Transverse colon (tissue), 4 donors: Measurements from ENCODE around the gene D2HGDH. TPM values are rescaled to one million over a fixed set of nuclear protein-coding genes. Genes with fewer than 3 reads are reported as not detected.
A peak's percentile ranks its signal among the peaks of the same experiment; 100 is the strongest.

ENCODE experiments used
- DNase-seq: peaks from one replicate; pipeline ENCODE4 v3.0.0-alpha.2; 2019
- H3K27ac ChIP-seq, 4 donors: fragments of 200-600 bp; sonication (generic); 2 replicates each; pipeline ENCODE4 v1.5.1; 2016 to 2018; ENCODE audit warnings: inconsistent platforms in 4 of 4
- H3K27me3 ChIP-seq: fragments of 200-600 bp; sonication (generic); 2 replicates; pipeline ENCODE4 v1.5.1; 2017; ENCODE audit warnings: inconsistent platforms
- H3K36me3 ChIP-seq, 4 donors: fragments of 200-600 bp; sonication (generic); 2 replicates each; pipeline ENCODE4 v1.5.1; 2017 to 2019; ENCODE audit warnings: inconsistent platforms in 4 of 4
- H3K4me1 ChIP-seq, 4 donors: fragments of 200-600 bp; sonication (generic); 2 replicates each; pipeline ENCODE4 v1.5.1; 2017 to 2020; ENCODE audit warnings: inconsistent platforms in 4 of 4
- H3K4me3 ChIP-seq, 4 donors: fragments of 200-600 bp; sonication (generic); 1 replicate in 1 of 4; 2 replicates in 3 of 4; pipeline versions ENCODE4 v1.5.1 to v1.6.1; 2017 to 2019; ENCODE audit warnings: inconsistent platforms in 4 of 4
- H3K9me3 ChIP-seq, 2 donors: fragments of 200-600 bp; sonication (generic); 2 replicates each; pipeline ENCODE4 v1.5.1; 2017 to 2019; ENCODE audit warnings: inconsistent platforms in 2 of 2
- EP300 ChIP-seq: sonication (generic); formaldehyde crosslinking; IDR thresholded peaks from one replicate; pipeline ENCODE4 v1.6.1; 2017; ENCODE audit warnings: antibody characterized with exemption, low read depth
- POLR2A ChIP-seq: fragments of 450-650 bp; IDR thresholded peaks from one replicate; pipeline ENCODE4 v1.6.1; 2016; ENCODE audit warnings: antibody characterized with exemption, mild to moderate bottlenecking, moderate library complexity
- POLR2AphosphoS5 ChIP-seq, 3 donors: sonication (generic); formaldehyde crosslinking; IDR thresholded peaks; one replicate each; pipeline ENCODE4 v1.6.1; 2016; ENCODE audit warnings: antibody characterized with exemption in 3 of 3
- WGBS, 2 donors: methylation state at CpG; one replicate each; pipeline ENCODE4 v1.1.5; 2018; ENCODE audit warnings: low coverage in 1 of 2; 5-methylcytosine and 5-hydroxymethylcytosine counted together
- in situ Hi-C, 4 donors: fragments of 200-750 bp; cut with MboI; loops; one replicate each; pipeline versions ENCODE4 v1.15.0 to v1.15.1; 2017; ENCODE audit warnings: low sequenced_read_pairs in 3 of 4, low pct_ligation_motif_present in 1 of 4, low pct_unique_long_range_greater_than_20kb in 1 of 4
- intact Hi-C: fragments of 100-400 bp; cut with DNase I; formaldehyde crosslinking; loops from one replicate; pipeline ENCODE4 v1.15.1; 2023; ENCODE audit warnings: low total_unique reads
- total RNA-seq, 4 donors: library from RNA; depleted of rRNA; stranded (reverse); fragments of >200 nt; gene quantifications; one replicate each; pipeline ENCODE4 v1.1.0, GENCODE V29; 2016
- TF ChIP-seq, protein P1 (sequence below), 5 experiments: fragments of 200-600 bp in 3 of 5; fragments of 450-650 bp in 2 of 5; sonication (generic) in 3 of 5; IDR thresholded peaks; 1 replicate in 2 of 5; 2 replicates in 3 of 5; pipeline ENCODE4 v1.5.1; 2016 to 2017; ENCODE audit warnings: antibody characterized with exemption in 5 of 5, inconsistent platforms in 3 of 5, mild to moderate bottlenecking in 2 of 5, moderate library complexity in 1 of 5

Gene D2HGDH
- total RNA-seq, 4 donors from 2014 or later, result 53.2 to 150 (median 55.5) TPM

DNA sequence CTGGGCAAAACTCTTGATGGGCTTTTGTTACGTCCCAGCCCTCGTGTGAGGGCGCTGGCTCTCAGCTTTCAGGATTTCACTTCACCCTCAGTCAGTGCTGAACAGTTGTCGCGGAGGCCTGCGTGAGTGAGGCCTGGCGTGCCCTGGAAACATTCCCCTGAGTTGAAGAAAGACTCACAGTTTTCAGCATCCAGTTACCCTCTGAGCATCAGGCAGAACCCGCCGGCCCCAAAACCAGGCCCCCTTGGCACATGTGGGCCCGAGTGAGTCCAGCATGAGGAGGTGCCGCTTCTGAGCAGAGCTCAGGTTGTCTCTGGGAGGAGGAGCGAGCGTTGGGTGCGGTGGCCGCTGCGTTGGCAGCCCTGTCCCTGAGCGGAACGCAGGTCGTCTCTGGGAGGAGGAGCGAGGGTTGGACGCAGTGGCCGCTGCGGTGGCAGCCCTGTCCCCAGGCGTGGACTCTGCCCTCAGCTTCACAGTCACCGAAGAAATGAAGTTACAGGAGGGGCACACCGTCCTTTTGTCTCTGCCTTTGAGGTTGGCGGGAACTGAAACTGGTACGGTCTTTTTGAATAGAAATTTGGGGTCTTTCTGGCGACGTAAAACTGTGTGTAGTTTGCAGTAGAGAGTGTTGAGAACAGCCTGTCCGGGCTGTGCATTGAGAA, 74.4 kb downstream of the D2HGDH start, which contains the start of gene NEU4:
NEU4 (plus strand) TSS at position 473 of the 662 bp plus-strand sequence. CDS start 5,292 bp downstream, outside the sequence.
- TF ChIP-seq POLR2A, result peak; percentile 67
- TF ChIP-seq, protein P1, sequence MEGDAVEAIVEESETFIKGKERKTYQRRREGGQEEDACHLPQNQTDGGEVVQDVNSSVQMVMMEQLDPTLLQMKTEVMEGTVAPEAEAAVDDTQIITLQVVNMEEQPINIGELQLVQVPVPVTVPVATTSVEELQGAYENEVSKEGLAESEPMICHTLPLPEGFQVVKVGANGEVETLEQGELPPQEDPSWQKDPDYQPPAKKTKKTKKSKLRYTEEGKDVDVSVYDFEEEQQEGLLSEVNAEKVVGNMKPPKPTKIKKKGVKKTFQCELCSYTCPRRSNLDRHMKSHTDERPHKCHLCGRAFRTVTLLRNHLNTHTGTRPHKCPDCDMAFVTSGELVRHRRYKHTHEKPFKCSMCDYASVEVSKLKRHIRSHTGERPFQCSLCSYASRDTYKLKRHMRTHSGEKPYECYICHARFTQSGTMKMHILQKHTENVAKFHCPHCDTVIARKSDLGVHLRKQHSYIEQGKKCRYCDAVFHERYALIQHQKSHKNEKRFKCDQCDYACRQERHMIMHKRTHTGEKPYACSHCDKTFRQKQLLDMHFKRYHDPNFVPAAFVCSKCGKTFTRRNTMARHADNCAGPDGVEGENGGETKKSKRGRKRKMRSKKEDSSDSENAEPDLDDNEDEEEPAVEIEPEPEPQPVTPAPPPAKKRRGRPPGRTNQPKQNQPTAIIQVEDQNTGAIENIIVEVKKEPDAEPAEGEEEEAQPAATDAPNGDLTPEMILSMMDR (IDR thresholded peaks at IDR 0.05), result no peak
- TF ChIP-seq POLR2AphosphoS5 (IDR thresholded peaks at IDR 0.05), result peak; percentile 56 to 79 (median 78)
- no peak for TF ChIP-seq EP300
- H3K27ac ChIP-seq, result peak within 1 kb of the TSS; percentile 73 to 88 (median 77)
- peaks cover 9% of the 10 kb centered on the region for H3K27me3 ChIP-seq
- in situ Hi-C loops, result no loop called here
- intact Hi-C loops, result no loop called here
- peak within 1 kb of the TSS in 3 of 4 donors; percentile 36 to 44 (median 43) for H3K4me3 ChIP-seq
- no peaks in the 10 kb centered on the region for H3K36me3 ChIP-seq
- peak; percentile 85 for DNase-seq
- H3K4me1 ChIP-seq, result peaks cover 3 to 22% (median 15%) of the 10 kb centered on the region in 4 donors
- H3K9me3 ChIP-seq, result no peaks in the 10 kb centered on the region
- 63 to 81% methylated on average over 3 to 31 of the region's 31 CpGs for WGBS, 2 donors

DNA sequence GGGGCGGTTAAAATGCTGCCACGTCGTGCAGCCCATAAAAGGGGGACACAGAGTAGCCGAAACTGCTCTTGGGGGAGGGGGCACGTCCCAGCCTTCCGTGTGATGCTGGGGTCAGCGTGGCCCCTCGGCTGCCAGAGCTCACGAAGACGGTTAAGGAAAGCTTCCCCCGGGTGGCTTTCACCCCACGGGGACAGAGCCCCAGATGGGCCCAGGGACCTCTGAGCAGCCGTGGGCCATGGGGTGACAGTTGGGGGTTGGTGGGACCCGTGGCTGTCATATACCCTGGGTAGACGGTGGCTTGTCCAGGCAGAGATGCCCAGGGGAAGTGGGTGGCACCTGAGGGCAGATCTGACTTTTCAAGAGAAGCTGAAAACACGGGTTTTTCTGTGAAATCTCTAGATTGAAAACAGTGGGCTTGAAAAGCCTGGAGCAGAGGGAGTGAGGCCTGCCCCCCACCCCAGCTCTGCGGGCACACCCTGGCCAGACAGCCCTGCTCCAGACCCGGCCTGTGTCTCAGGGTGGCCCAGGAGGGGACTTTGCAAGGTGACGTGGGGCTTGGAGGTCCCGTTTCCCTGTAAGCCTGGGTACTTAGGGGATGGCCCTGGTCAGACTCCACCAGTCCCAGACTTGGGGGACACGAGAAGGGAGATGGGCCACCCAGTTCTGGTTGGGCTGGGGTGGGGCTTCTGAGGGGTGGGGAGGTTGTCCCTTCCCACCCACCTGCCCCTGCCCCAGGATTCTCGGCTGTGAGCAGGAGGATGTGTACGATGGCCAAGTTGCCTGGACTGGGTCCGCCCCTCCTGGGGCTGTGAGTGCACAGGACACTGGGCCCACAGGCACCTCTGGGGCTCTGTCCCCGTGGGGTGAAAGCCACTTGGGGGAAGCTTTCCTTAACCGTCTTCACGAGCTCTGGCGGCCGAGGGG, 75.2 kb downstream of the D2HGDH start:
- Histone ChIP-seq H3K27me3 (peaks cover 1% of the 10 kb centered on the region), H3K9me3 (no peaks in the 10 kb centered on the region), H3K4me3 (peak overlapping the region in 3 of 4 donors; percentile 36 to 44 (median 43)), H3K27ac (peak overlapping the region; percentile 73 to 88 (median 77)), H3K36me3 (no peaks in the 10 kb centered on the region), H3K4me1 (peaks cover 3 to 14% (median 8%) of the 10 kb centered on the region in 4 donors)
- intact Hi-C loops (no loop called here), in situ Hi-C loops (no loop called here)
- TF ChIP-seq POLR2AphosphoS5 (IDR thresholded peaks at IDR 0.05) (no peak), EP300 (no peak), POLR2A (no peak)
- TF ChIP-seq, protein P1 (IDR thresholded peaks at IDR 0.05), result no peak
- DNase-seq, result peak; percentile 8
- WGBS, 2 donors, result 60% methylated on average over 29 of the region's 29 CpGs; no CpG with 5 or more reads in 1 of the 2 donors

- H3K4me3 ChIP-seq, result peak overlapping the region in 2 of 4 donors; percentile 43 to 44
Measured at GRCh38 chr2:241810307-241811200, 76.1 kb downstream of the D2HGDH start.

More at GRCh38 chr2:241810307-241811200, 76.1 kb downstream of the D2HGDH start:
- Histone ChIP-seq H3K4me1 (peaks cover 0 to 10% (median 6%) of the 10 kb centered on the region in 4 donors), H3K9me3 (no peaks in the 10 kb centered on the region), H3K27ac (peak overlapping the region in 2 of 4 donors; percentile 77 to 88), H3K27me3 (no peaks in the 10 kb centered on the region), H3K36me3 (no peaks in the 10 kb centered on the region)
- in situ Hi-C loops (no loop called here), intact Hi-C loops (no loop called here)
- no peak for TF ChIP-seq POLR2AphosphoS5 (IDR thresholded peaks at IDR 0.05)
- TF ChIP-seq POLR2A, result no peak
- TF ChIP-seq, protein P1 (IDR thresholded peaks at IDR 0.05), result no peak
- no peak for TF ChIP-seq EP300
- 78% methylated on average over 25 of the region's 28 CpGs; no CpG with 5 or more reads in 1 of the 2 donors for WGBS, 2 donors
- DNase-seq, result peak; percentile 6
